ENCODE data around the gene AXIN1. TPM values are rescaled to one million over a fixed set of nuclear protein-coding genes. Genes with fewer than 3 reads are reported as not detected.
A peak's percentile ranks its signal among the peaks of the same experiment; 100 is the strongest.
"Not testable (repeated sequence)": the region's sequence is repeated elsewhere in the genome, so short reads cannot be mapped to it uniquely, and the experiment has no call there.

AXIN1 gene, protein sequence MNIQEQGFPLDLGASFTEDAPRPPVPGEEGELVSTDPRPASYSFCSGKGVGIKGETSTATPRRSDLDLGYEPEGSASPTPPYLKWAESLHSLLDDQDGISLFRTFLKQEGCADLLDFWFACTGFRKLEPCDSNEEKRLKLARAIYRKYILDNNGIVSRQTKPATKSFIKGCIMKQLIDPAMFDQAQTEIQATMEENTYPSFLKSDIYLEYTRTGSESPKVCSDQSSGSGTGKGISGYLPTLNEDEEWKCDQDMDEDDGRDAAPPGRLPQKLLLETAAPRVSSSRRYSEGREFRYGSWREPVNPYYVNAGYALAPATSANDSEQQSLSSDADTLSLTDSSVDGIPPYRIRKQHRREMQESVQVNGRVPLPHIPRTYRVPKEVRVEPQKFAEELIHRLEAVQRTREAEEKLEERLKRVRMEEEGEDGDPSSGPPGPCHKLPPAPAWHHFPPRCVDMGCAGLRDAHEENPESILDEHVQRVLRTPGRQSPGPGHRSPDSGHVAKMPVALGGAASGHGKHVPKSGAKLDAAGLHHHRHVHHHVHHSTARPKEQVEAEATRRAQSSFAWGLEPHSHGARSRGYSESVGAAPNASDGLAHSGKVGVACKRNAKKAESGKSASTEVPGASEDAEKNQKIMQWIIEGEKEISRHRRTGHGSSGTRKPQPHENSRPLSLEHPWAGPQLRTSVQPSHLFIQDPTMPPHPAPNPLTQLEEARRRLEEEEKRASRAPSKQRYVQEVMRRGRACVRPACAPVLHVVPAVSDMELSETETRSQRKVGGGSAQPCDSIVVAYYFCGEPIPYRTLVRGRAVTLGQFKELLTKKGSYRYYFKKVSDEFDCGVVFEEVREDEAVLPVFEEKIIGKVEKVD
- 38.7 and 43.5 TPM in 2 replicates for total RNA-seq

DNA sequence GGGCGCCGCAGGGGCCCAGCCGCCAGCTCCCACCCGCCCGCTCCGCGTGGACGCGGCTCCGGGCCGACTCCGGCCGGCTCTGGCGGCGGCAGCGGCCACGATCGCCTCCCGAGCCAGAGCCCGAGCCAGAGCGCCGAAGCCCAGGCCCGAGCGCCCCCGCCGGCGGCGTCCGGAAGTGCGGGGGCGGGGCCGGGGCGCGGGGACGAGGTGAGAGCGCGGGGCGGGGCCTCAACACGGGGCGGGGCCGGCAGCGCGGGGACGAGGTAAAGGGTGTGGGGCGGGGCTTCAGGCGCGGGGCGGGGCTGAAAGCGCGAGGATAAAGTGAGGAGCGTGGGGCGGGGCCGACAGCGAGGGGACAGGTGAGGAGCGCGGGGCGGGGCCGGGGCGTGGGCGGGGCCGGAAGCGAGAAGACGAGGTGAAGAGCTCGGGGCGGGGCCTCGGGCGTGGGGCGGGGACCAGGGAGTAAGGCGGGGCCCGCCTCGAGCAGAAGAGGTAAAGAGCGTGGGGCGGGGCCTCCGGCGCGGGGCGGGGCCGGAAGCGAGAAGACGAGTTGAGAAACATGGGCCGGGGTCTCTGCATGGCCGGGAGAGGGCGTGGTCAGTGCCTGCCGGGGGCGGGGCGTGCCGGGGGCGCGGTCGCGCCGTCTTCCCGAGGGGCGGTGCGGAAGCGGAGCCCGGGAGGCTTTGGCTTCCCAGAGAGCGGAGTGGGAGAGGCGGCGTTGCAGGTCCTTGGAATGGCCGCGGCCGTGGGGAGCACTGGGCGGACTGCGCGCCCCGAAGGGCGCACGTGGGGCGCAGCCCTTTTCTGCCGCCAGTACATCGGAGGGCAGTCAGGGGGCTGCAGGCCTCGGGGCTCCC is at the start of gene AXIN1:
TSS of gene AXIN1 (minus strand) at position 177 of the 857 bp plus-strand sequence. CDS start 5,698 bp downstream, outside the sequence.
- peak; percentile 81 for DNase-seq (ENCODE audit: low read depth)

DNA sequence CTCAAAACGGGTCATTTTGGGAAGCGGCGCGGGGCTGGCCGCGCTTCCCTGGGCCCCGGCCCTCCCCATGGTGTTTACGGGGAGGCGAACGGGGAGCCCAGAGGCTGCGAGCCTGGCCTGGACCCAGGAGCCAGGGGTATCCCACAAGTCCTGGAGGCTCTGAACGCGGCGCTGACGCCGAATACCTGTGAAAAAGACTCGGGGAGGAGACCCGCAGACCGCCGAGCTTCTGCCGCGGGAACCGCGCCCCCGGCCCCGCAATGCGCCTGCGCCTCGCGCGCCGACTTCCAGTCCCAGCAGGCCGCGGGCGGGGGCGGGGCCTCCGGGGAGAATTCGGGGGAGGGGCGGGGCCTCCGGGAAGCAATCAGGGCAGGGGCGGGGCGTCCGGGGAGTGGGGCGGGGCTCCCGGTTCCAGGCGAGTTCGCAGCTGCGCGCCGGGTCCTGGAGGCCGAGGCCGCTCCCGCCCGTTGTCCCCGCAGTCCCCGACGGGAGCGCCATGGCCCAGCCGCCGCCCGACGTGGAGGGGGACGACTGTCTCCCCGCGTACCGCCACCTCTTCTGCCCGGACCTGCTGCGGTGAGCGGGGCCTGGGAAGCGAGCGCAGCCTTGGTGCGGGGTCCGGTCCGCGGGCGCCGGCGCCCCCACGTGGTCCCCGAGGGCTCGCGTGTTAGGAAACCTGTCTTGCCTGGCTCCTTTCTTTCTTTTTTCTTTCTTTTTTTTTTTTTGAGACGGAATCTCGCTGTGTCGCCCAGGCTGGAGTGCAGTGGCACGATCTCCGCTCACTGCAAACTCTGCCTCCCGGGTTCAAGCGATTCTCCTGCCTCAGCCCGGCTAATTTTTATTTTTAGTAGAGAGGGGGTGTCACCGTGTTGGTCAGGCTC is 49.2 kb upstream of the AXIN1 start, which contains the start of gene DECR2:
TSS of gene DECR2 (plus strand) at position 418 of the 881 bp plus-strand sequence. CDS start at position 497, 79 bp downstream.
- DNase-seq (ENCODE audit: low read depth), result peak; percentile 68

DNA sequence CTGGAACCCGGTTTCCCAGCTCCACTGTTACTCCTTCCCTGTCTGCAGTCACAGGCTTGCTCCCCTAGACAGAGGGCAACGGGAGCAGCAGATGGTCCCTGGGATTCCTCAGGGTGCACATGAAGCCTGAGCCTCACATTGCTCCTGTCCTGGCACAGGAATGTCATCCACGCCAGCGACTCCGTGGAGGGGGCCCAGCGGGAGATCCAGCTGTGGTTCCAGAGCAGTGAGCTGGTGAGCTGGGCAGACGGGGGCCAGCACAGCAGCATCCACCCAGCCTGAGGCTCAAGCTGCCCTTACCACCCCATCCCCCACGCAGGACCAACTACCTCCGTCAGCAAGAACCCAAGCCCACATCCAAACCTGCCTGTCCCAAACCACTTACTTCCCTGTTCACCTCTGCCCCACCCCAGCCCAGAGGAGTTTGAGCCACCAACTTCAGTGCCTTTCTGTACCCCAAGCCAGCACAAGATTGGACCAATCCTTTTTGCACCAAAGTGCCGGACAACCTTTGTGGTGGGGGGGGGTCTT is 47.6 kb upstream of the AXIN1 start:
- DNase-seq (ENCODE audit: low read depth), result no peak

DNA sequence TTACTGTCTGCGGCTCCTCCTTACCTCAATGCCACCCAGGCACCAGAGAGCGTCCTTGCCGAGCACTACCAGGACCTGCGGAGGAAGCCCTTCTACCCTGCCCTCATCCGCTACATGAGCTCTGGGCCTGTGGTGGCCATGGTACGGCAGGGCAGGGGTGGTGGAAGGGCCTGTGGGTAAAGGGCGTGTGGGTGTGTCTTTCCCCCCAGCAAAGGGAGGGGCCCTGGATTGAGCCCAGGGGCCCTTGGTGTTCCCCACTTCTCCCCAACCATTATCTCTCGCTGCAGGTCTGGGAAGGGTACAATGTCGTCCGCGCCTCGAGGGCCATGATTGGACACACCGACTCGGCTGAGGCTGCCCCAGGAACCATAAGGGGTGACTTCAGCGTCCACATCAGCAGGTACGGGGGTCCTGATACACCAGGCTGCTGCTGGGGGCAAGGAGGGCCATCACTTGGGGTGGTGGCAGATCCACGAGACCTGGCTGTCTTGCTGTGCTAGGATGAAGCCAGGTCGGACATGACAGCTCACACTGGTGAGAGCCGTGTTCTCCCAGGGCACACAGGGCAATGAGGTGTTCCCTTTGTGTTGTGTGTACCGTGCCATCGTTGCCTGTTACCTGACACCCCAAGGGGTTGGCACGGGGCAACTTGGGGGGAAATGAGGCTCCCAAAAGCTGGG is 47.0 kb upstream of the AXIN1 start:
- DNase-seq (ENCODE audit: low read depth), result no peak

DNA sequence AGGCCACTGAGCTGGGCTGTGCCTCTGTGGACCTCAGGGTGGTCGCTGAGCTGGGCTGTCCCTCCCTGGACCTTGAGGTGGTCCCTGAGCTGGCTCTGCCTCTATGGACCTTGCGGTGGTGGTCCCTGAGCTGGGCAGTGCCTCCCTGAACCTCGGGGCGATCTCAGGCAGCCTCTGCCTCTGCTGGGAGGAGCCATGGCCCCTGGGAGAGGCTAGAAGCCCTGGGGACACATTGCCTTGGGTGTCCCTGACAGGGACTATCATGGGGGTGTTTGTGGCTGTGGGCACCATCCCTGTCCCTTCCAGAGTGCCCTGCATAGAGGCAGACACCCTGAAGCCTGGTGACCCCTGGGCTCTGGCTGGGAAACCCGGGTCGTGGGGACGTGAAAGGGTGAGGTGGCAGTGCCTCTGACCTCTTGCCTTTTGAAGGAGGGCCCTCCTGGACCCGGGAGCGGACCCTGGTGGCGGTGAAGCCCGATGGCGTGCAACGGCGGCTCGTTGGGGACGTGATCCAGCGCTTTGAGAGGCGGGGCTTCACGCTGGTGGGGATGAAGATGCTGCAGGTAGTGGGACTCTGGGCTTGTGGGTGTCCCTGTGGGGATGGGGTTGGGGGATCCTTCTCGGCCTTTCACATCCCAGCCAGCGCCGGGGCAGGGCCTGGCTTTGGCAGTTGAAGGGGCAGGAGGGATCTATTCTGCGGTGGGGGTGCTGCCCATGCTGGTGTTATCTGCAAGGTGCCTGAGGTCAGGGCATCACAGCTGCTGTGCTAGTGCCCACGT is 46.2 kb upstream of the AXIN1 start:
- DNase-seq (ENCODE audit: low read depth), result no peak

DNA sequence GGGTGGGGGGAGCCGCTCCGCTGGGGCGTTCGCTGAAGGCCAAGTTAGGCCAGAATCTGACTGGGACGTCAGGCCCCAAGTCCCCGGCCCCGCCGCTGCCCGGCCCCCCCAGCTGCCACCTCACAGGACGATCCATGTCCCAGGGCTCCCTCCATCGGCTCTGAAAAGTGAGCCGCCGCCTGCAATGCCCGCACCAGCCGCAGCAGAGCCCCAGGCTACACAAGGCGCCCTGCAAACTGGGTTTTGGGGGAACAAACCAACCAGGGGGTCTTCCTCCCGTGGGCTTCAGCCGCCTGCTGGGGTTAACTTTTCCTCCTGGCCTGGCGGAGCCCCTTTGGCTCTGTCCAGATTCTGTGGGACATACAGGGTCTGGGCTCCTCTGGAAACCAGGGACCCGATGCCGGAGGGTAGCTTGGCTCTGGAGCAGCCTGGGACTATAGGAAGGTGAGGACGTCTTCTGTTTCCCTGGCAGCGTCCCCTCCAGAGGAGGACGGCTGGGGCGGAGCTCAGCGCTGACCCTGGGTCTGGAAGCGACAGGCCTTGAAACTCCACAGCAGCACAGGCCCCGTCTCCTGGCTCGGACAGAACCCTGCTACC is 45.3 kb upstream of the AXIN1 start:
- DNase-seq (ENCODE audit: low read depth), result peak; percentile 22

DNA sequence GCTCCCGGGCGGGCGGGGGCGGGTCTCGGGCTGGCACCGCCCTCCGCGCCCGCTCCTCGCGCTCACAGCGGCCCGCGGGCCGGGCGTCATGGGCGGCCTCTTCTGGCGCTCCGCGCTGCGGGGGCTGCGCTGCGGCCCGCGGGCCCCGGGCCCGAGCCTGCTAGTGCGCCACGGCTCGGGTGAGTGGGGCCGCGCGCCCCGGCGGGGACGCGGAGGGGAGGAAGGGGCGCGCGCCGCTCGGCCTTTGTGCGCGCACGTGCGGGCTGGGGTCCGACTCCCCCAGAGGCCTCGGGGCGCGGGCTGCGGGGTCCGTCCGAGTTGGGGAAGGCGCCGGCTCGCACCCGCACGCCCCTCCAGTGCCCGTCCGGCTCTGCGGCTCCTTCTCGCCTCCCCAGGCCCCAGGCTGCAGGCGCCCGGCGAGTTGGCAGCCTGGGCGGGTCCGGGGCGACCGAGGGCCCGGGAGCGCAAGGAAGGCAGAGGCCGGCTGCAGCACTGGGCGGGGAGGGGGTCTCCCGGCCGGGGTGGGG is 44.7 kb upstream of the AXIN1 start, which contains the start of gene NME4:
TSS of gene NME4 (plus strand) at position 65 of the 527 bp plus-strand sequence. CDS start at position 89, 24 bp downstream.
- no peak for DNase-seq (ENCODE audit: low read depth)

DNA sequence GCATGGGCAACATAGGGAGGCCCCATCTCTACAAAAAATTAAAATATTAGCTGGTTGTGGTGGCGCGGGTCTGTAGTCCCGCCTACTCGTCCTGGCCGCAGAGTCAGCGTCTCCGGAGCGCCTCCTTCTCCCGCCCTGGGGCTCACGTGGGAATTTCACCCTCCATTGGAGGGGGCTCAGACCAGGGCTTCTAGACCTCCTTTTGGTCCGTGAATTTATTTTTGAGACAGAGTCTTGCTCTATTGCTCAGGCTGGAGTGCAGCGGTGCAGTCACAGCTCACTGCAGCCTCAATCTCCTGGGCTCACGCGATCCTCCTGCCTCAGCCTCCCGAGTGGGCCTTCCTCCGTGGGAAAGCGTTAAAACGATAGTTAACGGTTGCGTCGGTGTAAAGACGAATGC is 44.1 kb upstream of the AXIN1 start:
- no peak for DNase-seq (ENCODE audit: low read depth)

DNA sequence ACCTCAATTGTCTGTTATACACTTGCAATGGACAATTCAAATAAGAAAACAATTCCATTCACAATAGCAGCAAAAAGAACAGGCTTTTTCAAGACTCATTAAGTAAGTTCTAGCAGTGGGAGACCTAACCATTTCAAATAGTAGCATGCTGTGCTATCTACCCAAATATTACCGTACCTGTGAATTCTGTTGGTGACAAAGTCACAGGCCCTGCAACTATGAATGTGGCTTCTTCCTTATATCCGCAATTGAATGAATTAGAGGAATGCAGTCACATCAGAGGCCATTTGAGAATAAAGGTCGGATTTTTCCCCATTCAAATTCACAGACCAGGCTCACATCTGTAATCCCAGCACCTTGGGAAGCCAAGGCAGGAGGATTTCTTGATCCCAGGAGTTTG is 43.7 kb upstream of the AXIN1 start:
- DNase-seq (ENCODE audit: low read depth), result no peak

DNA sequence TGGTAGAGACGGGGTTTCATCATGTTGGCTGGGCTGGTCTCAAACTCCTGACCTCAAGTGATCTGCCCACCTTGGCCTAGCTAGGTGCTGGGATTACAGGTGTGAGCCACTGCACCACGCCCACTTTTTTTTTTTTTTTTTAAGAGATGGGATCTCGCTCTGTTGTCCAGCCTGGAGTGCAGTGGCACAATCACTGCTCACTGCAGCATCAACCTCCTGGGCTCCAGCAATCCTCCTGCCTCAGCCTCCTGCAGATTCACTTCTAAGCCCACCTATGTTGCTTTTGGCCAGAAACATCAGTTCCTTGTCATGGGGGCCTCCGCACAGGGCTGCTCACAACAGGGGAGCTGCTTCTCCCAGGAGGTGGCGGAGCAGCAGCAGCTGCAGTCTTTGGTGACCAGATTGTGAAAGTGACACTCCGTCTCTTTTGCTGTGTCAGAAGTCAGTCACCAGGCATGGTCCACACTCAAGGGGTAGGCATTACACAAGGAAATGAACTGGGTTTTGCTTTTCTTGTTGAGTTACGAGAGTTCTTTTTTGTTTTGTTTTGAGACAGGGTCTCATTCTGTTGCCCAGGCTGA is 40.0 kb upstream of the AXIN1 start:
- no peak for DNase-seq (ENCODE audit: low read depth)

DNA sequence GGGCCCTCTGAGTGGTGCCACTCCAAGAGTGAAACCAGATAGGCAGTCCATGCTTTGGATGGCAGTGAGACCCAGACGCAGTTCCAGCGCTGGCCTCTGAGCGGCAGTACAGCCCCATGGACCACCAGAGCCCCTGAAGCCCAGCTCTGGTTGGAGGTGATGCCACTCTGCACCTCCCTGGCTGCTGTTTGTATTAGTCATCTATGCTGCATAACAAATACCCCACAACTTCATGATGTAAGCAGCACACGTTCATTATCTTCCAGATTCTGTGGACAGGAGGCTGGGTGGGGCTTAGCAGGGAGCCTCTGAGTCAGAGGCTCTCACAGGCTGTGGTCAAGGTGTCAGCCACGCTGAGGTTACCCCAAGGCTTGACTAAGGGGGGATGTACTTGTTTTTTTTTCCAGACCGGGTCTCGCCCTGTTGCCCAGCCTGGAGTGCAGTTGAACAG is 39.4 kb upstream of the AXIN1 start:
- peak; percentile 86 for DNase-seq (ENCODE audit: low read depth)

DNA sequence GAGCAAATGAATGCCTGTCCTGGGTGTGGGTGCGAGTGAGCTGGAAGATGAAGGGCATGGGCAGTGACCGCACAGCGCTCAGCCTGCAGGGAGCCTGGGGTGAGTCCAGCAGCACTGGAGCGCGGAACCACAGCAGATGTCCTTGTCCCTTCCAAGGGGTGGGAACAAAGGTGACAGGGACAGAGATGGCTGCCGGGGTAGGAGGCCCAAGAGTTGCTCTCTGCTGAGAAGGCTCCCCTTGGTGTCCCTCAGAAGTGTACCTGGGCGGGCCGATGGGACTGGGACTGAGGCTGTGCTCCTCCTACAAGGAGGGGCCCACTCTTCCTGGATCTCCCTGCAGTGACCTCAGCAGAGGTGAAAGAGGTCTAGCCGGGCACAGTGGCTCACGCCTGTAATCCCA is 36.8 kb upstream of the AXIN1 start:
- DNase-seq (ENCODE audit: low read depth), result no peak

DNA sequence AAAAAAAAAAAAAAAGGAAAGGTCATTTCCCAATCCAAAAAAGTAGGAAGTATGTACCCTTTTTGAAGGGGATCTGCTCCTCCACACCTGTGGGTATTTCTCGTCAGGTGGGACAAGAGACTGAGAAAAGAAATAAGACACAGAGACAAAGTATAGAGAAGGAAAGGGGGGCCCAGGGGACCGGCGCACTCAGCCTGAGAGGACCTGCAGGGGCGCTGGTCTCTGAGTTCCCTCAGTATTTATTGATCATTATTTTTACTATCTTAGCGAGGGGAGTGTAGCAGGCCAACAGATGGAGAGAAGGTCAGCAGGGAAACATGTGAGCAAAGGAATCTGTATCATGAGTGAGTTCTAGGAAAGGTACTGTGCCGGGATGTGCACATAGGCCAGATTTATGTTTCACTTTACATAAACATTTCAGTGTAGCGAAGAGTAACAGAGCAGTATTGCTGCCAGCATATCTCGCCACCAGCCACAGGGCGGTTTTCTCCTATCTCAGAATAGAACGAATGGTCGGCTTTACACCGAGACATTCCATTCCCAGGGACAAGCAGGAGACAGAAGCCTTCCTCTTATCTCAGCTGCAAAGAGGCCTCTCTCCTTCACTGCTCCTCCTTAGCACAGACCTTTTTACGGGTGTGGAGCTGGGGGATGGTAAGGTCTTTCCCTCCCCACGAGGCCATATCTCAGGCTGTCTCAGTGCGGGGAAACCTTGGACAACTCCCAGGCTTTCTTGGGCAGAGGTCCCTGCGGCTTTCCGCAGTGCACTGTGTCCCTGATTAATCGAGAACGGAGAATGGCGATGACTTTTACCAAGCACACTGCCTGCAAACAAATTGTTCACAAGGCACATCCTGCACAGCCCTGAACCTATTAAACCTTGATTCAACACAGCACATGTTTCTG is 35.5 kb upstream of the AXIN1 start:
- not testable (repeated sequence) for DNase-seq (ENCODE audit: low read depth)

DNA sequence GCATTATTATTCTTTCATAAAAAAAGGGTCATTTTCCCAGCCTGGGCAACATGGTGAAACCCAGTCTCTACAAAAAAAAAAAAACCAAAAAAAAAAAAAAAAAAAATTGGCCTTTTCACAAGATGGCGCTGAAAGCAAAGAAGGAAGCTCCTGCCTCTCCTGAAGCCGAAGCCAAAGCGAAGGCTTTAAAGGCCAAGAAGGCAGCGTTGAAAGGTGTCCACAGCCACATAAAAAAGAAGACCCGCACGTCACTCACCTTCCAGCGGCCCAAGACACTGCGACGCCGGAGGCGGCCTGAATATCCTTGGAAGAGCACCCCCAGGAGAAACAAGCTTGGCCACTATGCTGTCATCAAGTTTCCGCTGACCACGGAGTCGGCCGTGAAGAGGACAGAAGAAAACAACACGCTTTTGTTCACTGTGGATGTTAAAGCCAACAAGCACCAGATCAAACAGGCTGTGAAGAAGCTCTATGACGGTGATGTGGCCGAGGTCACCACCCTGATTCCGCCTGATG is 34.2 kb upstream of the AXIN1 start:
- no peak for DNase-seq (ENCODE audit: low read depth)

DNA sequence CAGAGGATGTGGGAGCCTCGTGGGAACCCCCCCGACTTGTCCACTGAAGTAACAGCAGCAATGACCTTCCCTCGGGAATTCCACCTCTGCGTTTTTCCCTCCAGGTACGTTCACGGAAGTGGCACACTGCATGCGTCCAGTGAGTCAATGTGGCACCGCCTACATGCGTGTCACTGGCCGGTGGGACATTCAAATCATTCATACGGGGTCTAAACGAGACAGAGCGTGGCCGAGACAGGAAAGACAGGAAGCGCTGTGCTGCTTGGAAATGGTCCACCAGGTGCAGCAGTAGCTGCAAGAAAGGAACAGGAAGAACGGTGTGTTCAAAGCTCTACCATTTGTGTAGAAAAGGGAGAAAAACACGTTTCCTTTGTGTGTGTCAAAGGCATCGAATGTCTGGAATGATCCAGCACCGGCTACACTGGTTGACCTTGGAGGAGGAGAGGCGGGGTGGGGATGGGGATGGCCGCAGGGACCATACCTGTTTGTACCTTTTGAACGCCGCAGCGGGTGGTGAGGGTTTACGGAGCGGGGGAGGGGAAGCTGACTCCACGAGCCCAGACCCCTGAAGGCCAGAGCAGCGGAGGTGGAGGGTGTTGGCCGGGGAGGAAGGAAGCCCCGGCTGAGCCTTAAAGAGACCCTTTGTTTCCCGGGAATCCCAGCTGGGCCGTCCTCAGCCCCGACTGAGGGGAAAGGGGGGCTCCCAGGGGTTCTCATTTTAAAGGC is 31.0 kb upstream of the AXIN1 start:
- DNase-seq (ENCODE audit: low read depth), result peak; percentile 62

All from renal cortical epithelial cell (primary cell).